GM21360 (cell line): ENCODE measurements around the gene YIPF3.
"Not testable (repeated sequence)": the region's sequence is repeated elsewhere in the genome, so short reads cannot be mapped to it uniquely, and the experiment has no call there.

Experiments used
- ATAC-seq: cut with Tn5 transposase; IDR thresholded peaks from one replicate; pipeline ENCODE4 v1.9.1; 2021; ENCODE audit warnings: mild to moderate bottlenecking, moderate library complexity; ENCODE audit not compliant: unreplicated experiment

Gene YIPF3

GRCh38 chr6:43467265-43467664, 49.5 kb downstream of the YIPF3 start:
- ATAC-seq = not testable (repeated sequence)

DNA sequence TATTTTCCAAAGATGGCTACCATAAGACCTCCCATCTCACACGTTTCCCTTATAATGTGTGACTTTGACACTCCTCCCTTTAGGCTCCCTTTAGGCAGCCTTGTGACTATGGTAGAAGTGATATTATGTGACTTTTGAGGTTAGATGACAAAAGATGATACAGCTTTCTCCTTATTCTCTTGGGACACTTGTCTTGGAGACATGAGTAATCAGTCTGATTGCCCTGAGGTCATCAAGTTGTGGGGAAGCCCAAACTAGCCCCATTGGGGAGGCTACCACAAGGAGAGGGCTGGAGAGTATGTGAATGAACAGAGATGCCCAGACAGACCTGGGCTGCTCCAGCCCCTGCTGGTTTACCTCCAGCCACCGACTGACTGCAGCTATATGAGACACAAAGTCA, 50.8 kb downstream of the YIPF3 start:
- ATAC-seq = no peak

GRCh38 chr6:43464337-43464736, 52.4 kb downstream of the YIPF3 start:
- ATAC-seq = no peak

GRCh38 chr6:43461936-43462335, 54.8 kb downstream of the YIPF3 start:
- ATAC-seq = no peak
